Measurements from ENCODE around the gene MAB21L4. TPM values are rescaled to one million over a fixed set of nuclear protein-coding genes. Genes with fewer than 3 reads are reported as not detected.

MAB21L4 gene
- total RNA-seq, 1 experiment from 2014 or later = not detected

DNA sequence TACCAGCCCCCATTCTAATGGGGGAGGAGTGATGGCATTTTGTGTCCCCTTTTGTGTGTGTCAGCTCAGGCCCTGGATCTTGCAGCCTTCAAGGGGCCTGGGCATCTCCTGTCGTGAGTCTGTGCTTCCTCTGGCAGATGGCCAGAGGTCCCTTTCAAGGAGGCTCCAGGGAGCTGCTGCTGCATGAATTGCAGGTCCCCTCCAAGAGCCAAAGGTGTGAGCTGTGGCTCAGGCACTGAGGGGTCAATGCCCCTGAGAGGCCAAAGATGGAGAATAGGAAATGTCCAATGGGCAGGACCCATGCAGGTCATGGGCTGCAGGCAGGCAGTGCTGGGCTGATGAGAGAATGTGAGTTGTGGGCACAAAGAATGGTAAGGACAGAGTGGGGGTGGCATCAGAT is 10.4 kb downstream of the MAB21L4 start:
- ChIA-PET RAD21 (ENCODE audit: low non-redundant PET in 1 of 2, low total read pairs in 2 of 2, uncharacterized antibody in 2 of 2, unreplicated experiment in 2 of 2) (no interaction called here), POLR2A (no interaction called here), CTCF (no interaction called here)
- no peaks in the 10 kb centered on the region for H4K20me1 ChIP-seq (ENCODE audit: insufficient read depth)
- no peak for DNase-seq (ENCODE audit: low read depth, low spot score)
- no peak overlapping the region for H3K4me3 ChIP-seq (replicated peaks in 1 of 2; ENCODE audit: low read depth in 1 of 2, low read length in 2 of 2)
- no peak overlapping the region for H3K9ac ChIP-seq (ENCODE audit: low read length)
- no peaks in the 10 kb centered on the region for H3K9me3 ChIP-seq (ENCODE audit: control insufficient read depth in 1 of 2, insufficient read depth in 1 of 2, low read depth in 1 of 2, low read length in 2 of 2)
- H2AFZ ChIP-seq (ENCODE audit: low read depth, low read length, poor library complexity, severe bottlenecking) = no peak overlapping the region
- no peak overlapping the region for H3K4me2 ChIP-seq (ENCODE audit: low read length)
- H3K27me3 ChIP-seq (ENCODE audit: insufficient read depth, low read length) = no peaks in the 10 kb centered on the region
- H3K27ac ChIP-seq (ENCODE audit: low read depth, low read length) = no peak overlapping the region
- TF ChIP-seq JUND (IDR thresholded peaks at IDR 0.05) (no peak), TCF7L2 (IDR thresholded peaks at IDR 0.05; ENCODE audit: borderline replicate concordance, extremely low read depth, insufficient read depth, insufficient read length) (no peak), CEBPB (IDR thresholded peaks at IDR 0.05; ENCODE audit: low read depth) (no peak), ZFX (IDR thresholded peaks at IDR 0.05) (no peak), ZNF274 (IDR thresholded peaks at IDR 0.05; ENCODE audit: low read depth, low read length) (no peak), ATF3 (IDR thresholded peaks at IDR 0.05) (no peak), REST (IDR thresholded peaks at IDR 0.05; ENCODE audit: low read depth) (no peak), SRF (IDR thresholded peaks at IDR 0.05; ENCODE audit: low read depth) (no peak), CBX3 (IDR thresholded peaks at IDR 0.05; ENCODE audit: low read depth) (no peak), EZH2 (IDR thresholded peaks at IDR 0.05) (no peak), EGR1 (IDR thresholded peaks at IDR 0.05; ENCODE audit: low read depth) (no peak), CTCF (IDR thresholded peaks at IDR 0.05 in 2 of 3, conservative IDR thresholded peaks at IDR 0.05 in 1 of 3; ENCODE audit: borderline replicate concordance in 1 of 3, insufficient read depth in 1 of 3, low read depth in 2 of 3, low read length in 2 of 3) (no peak), YY1 (IDR thresholded peaks at IDR 0.05; ENCODE audit: extremely low read depth, insufficient replicate concordance, low read depth, low read length) (no peak), POLR2A (IDR thresholded peaks at IDR 0.05; ENCODE audit: borderline replicate concordance, extremely low read depth, insufficient read depth, insufficient read length) (no peak), FOSL1 (IDR thresholded peaks at IDR 0.05; ENCODE audit: low read depth) (no peak), POLR2AphosphoS5 (IDR thresholded peaks at IDR 0.05; ENCODE audit: low read depth, low read length) (no peak), SIN3A (IDR thresholded peaks at IDR 0.05; ENCODE audit: low read depth) (no peak)
- TF ChIP-seq, protein P1, sequence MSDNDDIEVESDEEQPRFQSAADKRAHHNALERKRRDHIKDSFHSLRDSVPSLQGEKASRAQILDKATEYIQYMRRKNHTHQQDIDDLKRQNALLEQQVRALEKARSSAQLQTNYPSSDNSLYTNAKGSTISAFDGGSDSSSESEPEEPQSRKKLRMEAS (IDR thresholded peaks at IDR 0.05) = no peak
- H3K9me2 ChIP-seq (ENCODE audit: insufficient read depth) = no peaks in the 10 kb centered on the region
- peaks cover 0 to 10% of the 10 kb centered on the region in 2 experiments; a peak in 1 of 4 replicates for H3K4me1 ChIP-seq (ENCODE audit: control insufficient read depth in 1 of 2, insufficient read depth in 2 of 2, low read length in 2 of 2)
- H3K36me3 ChIP-seq (ENCODE audit: control insufficient read depth in 1 of 2, insufficient read depth in 2 of 2, low read length in 2 of 2) = no peaks in the 10 kb centered on the region
- intact Hi-C loops (cut with micrococcal nuclease) = no loop called here
- no peak for ATAC-seq
- no peaks in the 10 kb centered on the region for H3K79me2 ChIP-seq (ENCODE audit: insufficient read depth, low read length)
- BruUV-seq (replicated peaks) = no TSS peak
